ENCODE data around the gene UCP2. TPM values are rescaled to one million over a fixed set of nuclear protein-coding genes. Genes with fewer than 3 reads are reported as not detected.

UCP2 gene
- total and polyA plus RNA-seq, 9 of the 15 experiments (the other 6 are each of a cell fraction or from before 2014, with no cell fraction given) = 19.2 to 216 (median 87.9) TPM

GRCh38 chr11:73989156-73989555 is 6.5 kb upstream of the UCP2 start (continued):
- TF ChIP-seq IRF9 (tag; IDR thresholded peaks at IDR 0.05) (no peak), PBX2 (CRISPR knock-in tag; IDR thresholded peaks at IDR 0.05; ENCODE audit: low read depth) (no peak), PBX2 (tag; conservative IDR thresholded peaks at IDR 0.05; ENCODE audit: low read depth) (peak; percentile 71), GTF2A2 (tag; IDR thresholded peaks at IDR 0.05) (no peak), ZNF785 (CRISPR knock-in tag; IDR thresholded peaks at IDR 0.05) (0 out of 2 replicates have a peak, but pooled peaks have one; percentile 18), ZNF133 (CRISPR knock-in tag; IDR thresholded peaks at IDR 0.05) (no peak), TAF15 (IDR thresholded peaks at IDR 0.05; ENCODE audit: low read depth, low read length) (no peak), NCOA6 (IDR thresholded peaks at IDR 0.05) (no peak), SNRNP70 (optimal IDR thresholded peaks at IDR 0.05; ENCODE audit: low read depth, low read length) (no peak), POLR2A (conservative IDR thresholded peaks at IDR 0.05) (no peak), PCBP2 (IDR thresholded peaks at IDR 0.05; ENCODE audit: low read depth, low read length, poor library complexity, severe bottlenecking) (no peak), CREB3 (tag; conservative IDR thresholded peaks at IDR 0.05; ENCODE audit: low read depth) (no peak), TCFL5 (CRISPR knock-in tag; conservative IDR thresholded peaks at IDR 0.05) (no peak), ETV1 (tag; conservative IDR thresholded peaks at IDR 0.05; ENCODE audit: low read depth) (no peak), CTCF (IDR thresholded peaks at IDR 0.05 in 2 of 3, conservative IDR thresholded peaks at IDR 0.05 in 1 of 3; ENCODE audit: insufficient read depth in 2 of 3, low read depth in 1 of 3, low read length in 3 of 3) (peak; percentile 51 to 82 (median 63); a peak in 5 of 6 replicates), ZNF431 (CRISPR knock-in tag; IDR thresholded peaks at IDR 0.05) (no peak), TEAD4 (IDR thresholded peaks at IDR 0.05; ENCODE audit: low read length) (no peak), TEAD4 (CRISPR knock-in tag; IDR thresholded peaks at IDR 0.05; ENCODE audit: borderline replicate concordance) (no peak), ZC3H11A (IDR thresholded peaks at IDR 0.05; ENCODE audit: low read depth, low read length) (no peak), DNMT1 (IDR thresholded peaks at IDR 0.05) (no peak), ZC3H4 (CRISPR knock-in tag; IDR thresholded peaks at IDR 0.05; ENCODE audit: borderline replicate concordance) (no peak), ZNF583 (CRISPR knock-in tag; IDR thresholded peaks at IDR 0.05) (no peak), RBM25 (IDR thresholded peaks at IDR 0.05; ENCODE audit: low read depth, low read length, severe bottlenecking) (no peak), MED1 (CRISPR knock-in tag; IDR thresholded peaks at IDR 0.05; ENCODE audit: borderline replicate concordance) (no peak), ZBTB7A (IDR thresholded peaks at IDR 0.05; ENCODE audit: borderline replicate concordance, control insufficient read depth, low read depth, low read length) (no peak), RFX1 (IDR thresholded peaks at IDR 0.05) (no peak)

All from K562 (cell line).